GM23338 (cell line): ENCODE results near the gene LOXL1. TPM values are rescaled to one million over a fixed set of nuclear protein-coding genes. Genes with fewer than 3 reads are reported as not detected.

ENCODE experiments used
- ATAC-seq: fragments of 200-7000 bp; cut with Tn5 transposase; 3 replicates; pipeline ENCODE4 v1.9.1; 2020
- DNase-seq: peaks from one replicate; pipeline ENCODE4 v3.0.0-alpha.2; 2015; ENCODE audit warnings: low spot score
- H2AFZ ChIP-seq: fragments of 200-600 bp; sonication (generic); 2 replicates; pipeline ENCODE4 v1.8.0; 2016; ENCODE audit warnings: antibody characterized with exemption, mild to moderate bottlenecking, moderate library complexity
- H3F3A ChIP-seq: fragments of 200-600 bp; sonication (generic); replicated peaks from 2 replicates; pipeline ENCODE4 v1.8.0; 2017; ENCODE audit warnings: antibody characterized with exemption, mixed run types, low read depth
- H3K27ac ChIP-seq: fragments of 200-600 bp; sonication (generic); 2 replicates; pipeline ENCODE4 v1.6.1; 2016; ENCODE audit warnings: low read depth
- H3K27me3 ChIP-seq: fragments of 200-600 bp; sonication (generic); 2 replicates; pipeline ENCODE4 v1.8.0; 2016; ENCODE audit warnings: mild to moderate bottlenecking, mixed run types, moderate library complexity; ENCODE audit not compliant: insufficient read depth
- H3K36me3 ChIP-seq: fragments of 200-600 bp; sonication (generic); 2 replicates; pipeline ENCODE4 v1.8.0; 2016; ENCODE audit warnings: mild to moderate bottlenecking; ENCODE audit not compliant: insufficient read depth
- H3K4me1 ChIP-seq: fragments of 200-600 bp; sonication (generic); 2 replicates; pipeline ENCODE4 v1.8.0; 2016; ENCODE audit warnings: mild to moderate bottlenecking, moderate library complexity; ENCODE audit not compliant: insufficient read depth
- H3K4me2 ChIP-seq: fragments of 200-600 bp; sonication (generic); 2 replicates; pipeline ENCODE4 v1.7.1; 2017; ENCODE audit warnings: mixed run types
- H3K4me3 ChIP-seq: fragments of 200-600 bp; sonication (generic); 2 replicates; pipeline ENCODE4 v1.6.1; 2016; ENCODE audit warnings: mixed run types
- H3K79me2 ChIP-seq: fragments of 200-600 bp; sonication (generic); replicated peaks from 2 replicates; pipeline ENCODE4 v1.8.0; 2017; ENCODE audit warnings: mild to moderate bottlenecking; ENCODE audit not compliant: insufficient read depth
- H3K9me2 ChIP-seq: fragments of 200-600 bp; sonication (generic); 2 replicates; pipeline ENCODE4 v1.8.0; 2017; ENCODE audit not compliant: insufficient read depth
- H4K20me1 ChIP-seq: fragments of 200-600 bp; sonication (generic); replicated peaks from 2 replicates; pipeline ENCODE4 v1.8.0; 2017; ENCODE audit warnings: mild to moderate bottlenecking; ENCODE audit not compliant: insufficient read depth
- H3K27ac Mint-ChIP-seq: 2 replicates; pipeline ENCODE4 v1.8.0; 2020; ENCODE audit warnings: inconsistent platforms, mild to moderate bottlenecking, moderate library complexity, mixed read lengths
- H3K27me3 Mint-ChIP-seq: 3 replicates; pipeline ENCODE4 v1.8.0; 2022; ENCODE audit warnings: low read depth, mild to moderate bottlenecking, moderate library complexity, mixed read lengths, inconsistent platforms; ENCODE audit not compliant: insufficient read depth, poor library complexity
- H3K36me3 Mint-ChIP-seq: 3 replicates; pipeline ENCODE4 v1.8.0; 2021; ENCODE audit warnings: low read depth, mild to moderate bottlenecking, inconsistent platforms, moderate library complexity, mixed read lengths
- H3K4me1 Mint-ChIP-seq: 3 replicates; pipeline ENCODE4 v1.8.0; 2020; ENCODE audit warnings: mild to moderate bottlenecking, inconsistent platforms, mixed read lengths
- H3K4me3 Mint-ChIP-seq: 3 replicates; pipeline ENCODE4 v1.8.0; 2021; ENCODE audit warnings: moderate library complexity, mild to moderate bottlenecking, inconsistent platforms, mixed read lengths
- H3K9me3 Mint-ChIP-seq: 3 replicates; pipeline ENCODE4 v1.8.0; 2020; ENCODE audit warnings: moderate library complexity, mild to moderate bottlenecking, inconsistent platforms, mixed read lengths
- CREB1 ChIP-seq: fragments of 250-450 bp; sonication (Bioruptor Pico); IDR thresholded peaks from 2 replicates; pipeline ENCODE4 v1.5.0; 2020; ENCODE audit warnings: low read depth, mild to moderate bottlenecking, moderate library complexity
- ETS1 ChIP-seq: IDR thresholded peaks from 2 replicates; pipeline ENCODE4 v1.6.1; 2016; ENCODE audit warnings: antibody characterized with exemption
- EZH2 ChIP-seq: fragments of 200-600 bp; sonication (generic); IDR thresholded peaks from one replicate; pipeline ENCODE4 v1.8.0; 2017; ENCODE audit warnings: antibody characterized with exemption, mild to moderate bottlenecking, low read depth; ENCODE audit not compliant: unreplicated experiment
- EZH2phosphoT487 ChIP-seq: fragments of 200-600 bp; sonication (generic); IDR thresholded peaks from one replicate; pipeline ENCODE4 v1.8.1; 2018; ENCODE audit warnings: antibody characterized with exemption; ENCODE audit not compliant: unreplicated experiment
- NANOG ChIP-seq: IDR thresholded peaks from 2 replicates; pipeline ENCODE4 v1.6.1; 2016; ENCODE audit warnings: antibody characterized with exemption, borderline replicate concordance
- POLR2AphosphoS5 ChIP-seq: IDR thresholded peaks from 2 replicates; pipeline ENCODE4 v1.6.1; 2016; ENCODE audit warnings: antibody characterized with exemption, low read depth
- REST ChIP-seq: IDR thresholded peaks from one replicate; pipeline ENCODE4 v1.6.1; 2018; ENCODE audit warnings: antibody characterized with exemption; ENCODE audit not compliant: unreplicated experiment
- ZNF114 ChIP-seq: fragments of 250-450 bp; sonication (Bioruptor Pico); IDR thresholded peaks from 2 replicates; pipeline ENCODE4 v1.5.0; 2020; ENCODE audit warnings: mild to moderate bottlenecking, moderate library complexity
- ZNF331 ChIP-seq: fragments of 250-450 bp; sonication (Bioruptor Pico); IDR thresholded peaks from 2 replicates; pipeline ENCODE4 v1.5.0; 2020; ENCODE audit warnings: low read depth, mild to moderate bottlenecking, moderate library complexity
- polyA plus RNA-seq: library from polyadenylated mRNA; unstranded; fragments of >200 nt; fragmentation: Nextera tagmentation; extraction: Ambion mirVana; gene quantifications from 2 replicates; pipeline ENCODE4 v1.2.1, GENCODE V29; 2016
- total RNA-seq: library from RNA; depleted of rRNA; stranded (reverse); fragments of >200 nt; shearing (Covaris generic); gene quantifications from 2 replicates; pipeline ENCODE4 v1.2.3, GENCODE V29; 2014

Gene LOXL1
- total and polyA plus RNA-seq, 2 experiments from 2014 or later: 6.9 to 10.8 TPM

- DNase-seq: no peak
- no peak overlapping the region for H3K4me3 Mint-ChIP-seq
- Histone ChIP-seq H4K20me1 (no peaks in the 10 kb centered on the region), H3K27ac (no peak overlapping the region), H3K9me2 (no peaks in the 10 kb centered on the region), H2AFZ (no peak overlapping the region), H3K79me2 (no peaks in the 10 kb centered on the region), H3K27me3 (no peaks in the 10 kb centered on the region), H3K36me3 (no peaks in the 10 kb centered on the region), H3K4me3 (no peak overlapping the region), H3F3A (no peaks in the 10 kb centered on the region), H3K4me1 (no peaks in the 10 kb centered on the region), H3K4me2 (no peak overlapping the region)
- peaks cover 10% of the 10 kb centered on the region; the same call in 2 of the 3 replicates for H3K4me1 Mint-ChIP-seq
- H3K36me3 Mint-ChIP-seq: peaks cover 8% of the 10 kb centered on the region
- ATAC-seq: no peak
- peaks cover 24% of the 10 kb centered on the region for H3K9me3 Mint-ChIP-seq
- H3K27ac Mint-ChIP-seq: no peak overlapping the region
- H3K27me3 Mint-ChIP-seq: peaks cover 7% of the 10 kb centered on the region
- TF ChIP-seq EZH2phosphoT487 (no peak), EZH2 (no peak)
These were observed 34.6 kb upstream of the LOXL1 start for GRCh38 chr15:73891328-73892315.

GRCh38 chr15:73892446-73893226 lies 33.6 kb upstream of the LOXL1 start:
- DNase-seq (no peak), ATAC-seq (no peak)
- TF ChIP-seq ZNF114 (CRISPR knock-in tag) (no peak), EZH2 (no peak), ZNF331 (no peak)
- no peaks in the 10 kb centered on the region for H3K27me3 ChIP-seq
- H3K4me3 ChIP-seq: no peak overlapping the region
- Mint-ChIP-seq H3K9me3 (peaks cover 24% of the 10 kb centered on the region), H3K27me3 (peaks cover 7% of the 10 kb centered on the region), H3K4me3 (no peak overlapping the region), H3K4me1 (peaks cover 10% of the 10 kb centered on the region; the same call in 2 of the 3 replicates), H3K27ac (no peak overlapping the region), H3K36me3 (peaks cover 8% of the 10 kb centered on the region)
- no peak overlapping the region for H2AFZ ChIP-seq
- H3K79me2 ChIP-seq: no peaks in the 10 kb centered on the region
- H3F3A ChIP-seq: no peaks in the 10 kb centered on the region
- H4K20me1 ChIP-seq: no peaks in the 10 kb centered on the region
- no peaks in the 10 kb centered on the region for H3K36me3 ChIP-seq
- H3K4me2 ChIP-seq: no peak overlapping the region
- H3K4me1 ChIP-seq: no peaks in the 10 kb centered on the region
- H3K9me2 ChIP-seq: no peaks in the 10 kb centered on the region
- no peak overlapping the region for H3K27ac ChIP-seq

GRCh38 chr15:73894133-73894814 lies 32.0 kb upstream of the LOXL1 start:
- Histone ChIP-seq H3K27ac (no peak overlapping the region), H3K36me3 (no peaks in the 10 kb centered on the region), H3K4me1 (no peaks in the 10 kb centered on the region), H3K27me3 (no peaks in the 10 kb centered on the region), H3K79me2 (no peaks in the 10 kb centered on the region), H2AFZ (no peak overlapping the region), H3K4me3 (no peak overlapping the region), H4K20me1 (no peaks in the 10 kb centered on the region), H3K9me2 (no peaks in the 10 kb centered on the region), H3F3A (no peaks in the 10 kb centered on the region), H3K4me2 (no peak overlapping the region)
- ATAC-seq (no peak), DNase-seq (no peak)
- H3K9me3 Mint-ChIP-seq: peaks cover 24% of the 10 kb centered on the region
- H3K27ac Mint-ChIP-seq: no peak overlapping the region
- peaks cover 5% of the 10 kb centered on the region for H3K27me3 Mint-ChIP-seq
- peaks cover 8% of the 10 kb centered on the region for H3K36me3 Mint-ChIP-seq
- H3K4me3 Mint-ChIP-seq: no peak overlapping the region
- peaks cover 12% of the 10 kb centered on the region for H3K4me1 Mint-ChIP-seq
- TF ChIP-seq ETS1 (no peak), ZNF114 (CRISPR knock-in tag) (no peak), POLR2AphosphoS5 (no peak), NANOG (no peak), REST (no peak), CREB1 (CRISPR knock-in tag) (no peak), ZNF331 (no peak)
